A549 (cell line): ENCODE data around the gene DOCK6. TPM values are rescaled to one million over a fixed set of nuclear protein-coding genes. Genes with fewer than 3 reads are reported as not detected.

Source experiments
- ATAC-seq, 2 experiments: fragments of 200-7000 bp in 1 of 2; fragments of >200 bp in 1 of 2; cut with Nextera tagmentation in 1 of 2; cut with Tn5 transposase in 1 of 2; 3 replicates each; pipeline versions ENCODE4 v1.8.0 to v1.9.1; 2018 to 2020; ENCODE audit warnings: mild to moderate bottlenecking in 1 of 2, moderate library complexity in 1 of 2
- CTCF ChIA-PET: fragments of 300-600 bp; sonication (Branson Sonifier 250); formaldehyde crosslinking; extraction: SDS; loops from one replicate; lab custom pipeline; 2021; ENCODE audit warnings: antibody characterized with exemption, inconsistent platforms; lab: Yijun Ruan, JAX
- POLR2A ChIA-PET: fragments of 350-600 bp; formaldehyde crosslinking; extraction: SDS; loops from one replicate; lab custom pipeline; 2021; ENCODE audit warnings: antibody characterized with exemption, inconsistent platforms; lab: Yijun Ruan, JAX
- DNase-seq, 2 experiments: peaks; one replicate each; pipeline versions ENCODE4 v3.0.0 to v3.0.0-alpha.2; 2011 to 2016; ENCODE audit warnings: low read depth in 1 of 2, low spot score in 1 of 2
- FAIRE-seq: peaks from 2 replicates; lab custom pipeline; 2011; peaks lifted over from hg19 to GRCh38; lab: Jason Lieb, UNC
- H3K27ac ChIP-seq, 2 experiments: fragments of >200 bp; sonication (Bioruptor Twin); formaldehyde crosslinking; 3 replicates each; pipeline ENCODE4 v1.5.1; 2016 to 2017
- H3K4me1 ChIP-seq: fragments of >200 bp; sonication (Bioruptor Twin); formaldehyde crosslinking; 3 replicates; pipeline ENCODE4 v1.6.1; 2016
- H3K4me2 ChIP-seq: fragments of >200 bp; sonication (Bioruptor Twin); formaldehyde crosslinking; 3 replicates; pipeline ENCODE4 v1.6.1; 2016
- H3K4me3 ChIP-seq: fragments of >200 bp; sonication (Bioruptor Twin); formaldehyde crosslinking; 3 replicates; pipeline ENCODE4 v1.5.1; 2016
- H3K9me3 ChIP-seq: fragments of >200 bp; sonication (Bioruptor Twin); formaldehyde crosslinking; 3 replicates; pipeline ENCODE4 v1.6.1; 2016
- ATOH8 ChIP-seq: fragments of 250-450 bp; sonication (Bioruptor Pico); IDR thresholded peaks from 2 replicates; pipeline ENCODE4 v1.5.0; 2020; ENCODE audit warnings: low read depth, mild to moderate bottlenecking, moderate library complexity
- BCL3 ChIP-seq: fragments of >200 bp; sonication (Bioruptor Twin); formaldehyde crosslinking; IDR thresholded peaks from 3 replicates; pipeline ENCODE4 v1.6.1; 2016
- CBX2 ChIP-seq: fragments of 200-600 bp; sonication (generic); IDR thresholded peaks from 2 replicates; pipeline ENCODE4 v1.6.1; 2016; ENCODE audit warnings: low read depth, mild to moderate bottlenecking, borderline replicate concordance
- CBX8 ChIP-seq: fragments of 200-600 bp; sonication (generic); IDR thresholded peaks from 2 replicates; pipeline ENCODE4 v1.6.1; 2016
- CEBPB ChIP-seq, 2 experiments: fragments of >200 bp in 1 of 2; sonication (Bioruptor Twin) in 1 of 2; formaldehyde crosslinking in 1 of 2; IDR thresholded peaks; 2 replicates each; pipeline ENCODE4 v1.6.1; 2012 to 2016
- CHD2 ChIP-seq: fragments of 150-350 bp; IDR thresholded peaks from 2 replicates; pipeline ENCODE4 v1.6.1; 2014; ENCODE audit warnings: low read length; ENCODE audit not compliant: partially characterized antibody
- CHD4 ChIP-seq: fragments of 200-600 bp; sonication (generic); IDR thresholded peaks from 2 replicates; pipeline ENCODE4 v1.6.1; 2016; ENCODE audit warnings: antibody characterized with exemption, mild to moderate bottlenecking, borderline replicate concordance
- CTCF ChIP-seq: fragments of >200 bp; sonication (Bioruptor Twin); formaldehyde crosslinking; IDR thresholded peaks from 3 replicates; pipeline ENCODE4 v1.5.1; 2016
- E2F6 ChIP-seq: IDR thresholded peaks from 2 replicates; pipeline ENCODE4 v1.6.1; 2012; ENCODE audit warnings: low read depth, borderline replicate concordance
- EP300 ChIP-seq, 2 experiments: fragments of >200 bp; sonication (Bioruptor Twin); formaldehyde crosslinking; IDR thresholded peaks; 2 replicates in 1 of 2; 3 replicates in 1 of 2; pipeline ENCODE4 v1.6.1; 2016 to 2017
- ESRRA ChIP-seq: fragments of 150-350 bp; IDR thresholded peaks from 2 replicates; pipeline ENCODE4 v1.6.1; 2014; ENCODE audit warnings: mild to moderate bottlenecking, low read length, borderline replicate concordance
- FOSB ChIP-seq: fragments of 250-450 bp; sonication (Bioruptor Pico); IDR thresholded peaks from 2 replicates; pipeline ENCODE4 v1.5.0; 2020; ENCODE audit warnings: mild to moderate bottlenecking, moderate library complexity
- FOSL2 ChIP-seq, 2 experiments: fragments of 450-650 bp in 1 of 2; fragments of >200 bp in 1 of 2; sonication (Bioruptor Twin) in 1 of 2; formaldehyde crosslinking; IDR thresholded peaks; 2 replicates each; pipeline versions ENCODE4 v1.5.0 to v1.6.1; 2016 to 2020; ENCODE audit warnings: mild to moderate bottlenecking in 1 of 2, moderate library complexity in 1 of 2
- FOXS1 ChIP-seq: fragments of 250-450 bp; sonication (Bioruptor Pico); IDR thresholded peaks from 2 replicates; pipeline ENCODE4 v1.5.0; 2020; ENCODE audit warnings: mild to moderate bottlenecking, moderate library complexity
- GATA3 ChIP-seq: IDR thresholded peaks from 2 replicates; pipeline ENCODE4 v1.6.1; 2012; ENCODE audit warnings: borderline replicate concordance
- HEYL ChIP-seq: fragments of 250-450 bp; sonication (Bioruptor Pico); IDR thresholded peaks from 2 replicates; pipeline ENCODE4 v1.8.0; 2021; ENCODE audit warnings: mild to moderate bottlenecking, moderate library complexity
- HMGXB4 ChIP-seq: fragments of 250-450 bp; sonication (Bioruptor Pico); IDR thresholded peaks from 2 replicates; pipeline ENCODE4 v1.5.0; 2021; ENCODE audit warnings: mild to moderate bottlenecking, moderate library complexity, borderline replicate concordance
- HOXB13 ChIP-seq: fragments of 250-450 bp; sonication (Bioruptor Pico); IDR thresholded peaks from 2 replicates; pipeline ENCODE4 v1.5.0; 2020; ENCODE audit warnings: low read depth, mild to moderate bottlenecking, moderate library complexity
- JUN ChIP-seq, 2 experiments: fragments of >200 bp; sonication (Bioruptor Twin); formaldehyde crosslinking; IDR thresholded peaks; 2 replicates in 1 of 2; 3 replicates in 1 of 2; pipeline ENCODE4 v1.6.1; 2016 to 2017
- KDM1A ChIP-seq: fragments of 200-600 bp; sonication (generic); IDR thresholded peaks from 2 replicates; pipeline ENCODE4 v1.6.1; 2016; ENCODE audit warnings: low read depth, mild to moderate bottlenecking
- KDM5A ChIP-seq: fragments of 200-600 bp; sonication (generic); IDR thresholded peaks from 2 replicates; pipeline ENCODE4 v1.6.1; 2016; ENCODE audit warnings: antibody characterized with exemption, mild to moderate bottlenecking
- MAFK ChIP-seq: fragments of 450-650 bp; IDR thresholded peaks from 2 replicates; pipeline ENCODE4 v1.6.1; 2014; ENCODE audit not compliant: partially characterized antibody
- NFE2L2 ChIP-seq: fragments of 150-350 bp; conservative IDR thresholded peaks from 2 replicates; pipeline ENCODE4 v1.6.1; 2014; ENCODE audit warnings: low read length
- NR3C1 ChIP-seq: fragments of >200 bp; sonication (Bioruptor Twin); formaldehyde crosslinking; IDR thresholded peaks from 3 replicates; pipeline ENCODE4 v1.6.1; 2017
- POLR2A ChIP-seq: IDR thresholded peaks from 2 replicates; pipeline ENCODE4 v1.6.1; 2012; ENCODE audit warnings: mild to moderate bottlenecking, low read length
- RAD21 ChIP-seq, 2 experiments: fragments of >200 bp in 1 of 2; sonication (Bioruptor Twin) in 1 of 2; formaldehyde crosslinking in 1 of 2; IDR thresholded peaks in 1 of 2; conservative IDR thresholded peaks in 1 of 2; 2 replicates in 1 of 2; 3 replicates in 1 of 2; pipeline ENCODE4 v1.6.1; 2012 to 2018; ENCODE audit warnings: inconsistent platforms in 1 of 2
- SMC3 ChIP-seq: fragments of >200 bp; sonication (Bioruptor Twin); formaldehyde crosslinking; IDR thresholded peaks from 3 replicates; pipeline ENCODE4 v1.6.1; 2018; ENCODE audit warnings: inconsistent platforms
- SREBF2 ChIP-seq: fragments of 450-650 bp; IDR thresholded peaks from 2 replicates; pipeline ENCODE4 v1.6.1; 2014; ENCODE audit warnings: mild to moderate bottlenecking, moderate library complexity
- TP53 ChIP-seq: fragments of 250-450 bp; sonication (Bioruptor Pico); IDR thresholded peaks from 2 replicates; pipeline ENCODE4 v1.5.0; 2021; ENCODE audit warnings: mild to moderate bottlenecking, moderate library complexity
- USF2 ChIP-seq: fragments of 450-650 bp; IDR thresholded peaks from 2 replicates; pipeline ENCODE4 v1.6.1; 2014; ENCODE audit warnings: antibody characterized with exemption
- ZC3H11A ChIP-seq: fragments of 450-650 bp; IDR thresholded peaks from 2 replicates; pipeline ENCODE4 v1.6.1; 2014; ENCODE audit warnings: antibody characterized with exemption, mild to moderate bottlenecking
- ZFP36 ChIP-seq: fragments of 450-650 bp; IDR thresholded peaks from 2 replicates; pipeline ENCODE4 v1.6.1; 2014; ENCODE audit warnings: borderline replicate concordance; ENCODE audit not compliant: partially characterized antibody
- ZNF302 ChIP-seq: fragments of 250-450 bp; sonication (Bioruptor Pico); IDR thresholded peaks from 2 replicates; pipeline ENCODE4 v1.9.0; 2021; ENCODE audit warnings: inconsistent platforms, mild to moderate bottlenecking, moderate library complexity
- ZSCAN20 ChIP-seq: fragments of 250-450 bp; sonication (Bioruptor Pico); IDR thresholded peaks from 2 replicates; pipeline ENCODE4 v1.8.0; 2022; ENCODE audit warnings: mild to moderate bottlenecking, moderate library complexity
- WGBS: methylation state at CpG from one replicate; pipeline ENCODE4 v1.1.6; 2017; ENCODE audit errors: missing lambda C conversion rate; 5-methylcytosine and 5-hydroxymethylcytosine counted together
- polyA plus RNA-seq, 4 experiments: library from polyadenylated mRNA; depleted of rRNA in 3 of 4; stranded (reverse); fragments of >200 nt; fragmentation: RNase III in 1 of 4; extraction: RNeasy Plus Mini Kit Qiagen cat#74134 plus additional on column Dnase treatment in 1 of 4; gene quantifications; 2 replicates in 3 of 4; 3 replicates in 1 of 4; pipeline ENCODE4 v1.2.3, GENCODE V29; 2011 to 2017

The DOCK6 gene
- polyA plus RNA-seq, 2 of the 4 experiments (the other 2 are of a cell fraction) = 7.6 to 8.0 TPM

- Histone ChIP-seq H3K4me3 (peak within 1 kb of the TSS; percentile 66), H3K4me1 (peaks cover 37% of the 10 kb centered on the region), H3K27ac (peak within 1 kb of the TSS; percentile 92 to 98), H3K4me2 (peak within 1 kb of the TSS; percentile 78), H3K9me3 (no peaks in the 10 kb centered on the region)
- ATAC-seq = peak; percentile 84 to 86
- ChIA-PET POLR2A (interaction anchor here (0.5 to 1.7 kb wide), 3 partner anchors 21 to 59 kb away, joined by 3 to 8 read pairs (median 7); no protein-coding TSS in a partner anchor), CTCF (interaction anchor here (0.6 to 6.4 kb wide), 6 partner anchors 10 to 256 kb away, joined by 3 to 40 read pairs (median 5); no protein-coding TSS in a partner anchor)
- WGBS = 0% methylated on average over 1 of the region's 78 CpGs
- peak; percentile 75 to 77 for DNase-seq
- no peak for FAIRE-seq
- TF ChIP-seq JUN (IDR thresholded peaks at IDR 0.05) (peak; percentile 82 to 83; a peak in 4 of 5 replicates), FOXS1 (no peak), SMC3 (peak; percentile 28; the same call in 2 of the 3 replicates), CEBPB (IDR thresholded peaks at IDR 0.05) (no peak), RAD21 (conservative IDR thresholded peaks at IDR 0.05 in 1 of 2, IDR thresholded peaks at IDR 0.05 in 1 of 2) (no peak), SREBF2 (no peak), ZC3H11A (no peak), BCL3 (no peak), HOXB13 (CRISPR knock-in tag) (no peak), ZNF302 (CRISPR knock-in tag) (no peak), ESRRA (no peak), FOSL2 (IDR thresholded peaks at IDR 0.05) (no peak), FOSL2 (CRISPR knock-in tag; IDR thresholded peaks at IDR 0.05) (no peak), CBX2 (no peak), ZFP36 (no peak), CHD4 (no peak), TP53 (no peak), POLR2A (peak; percentile 60), HMGXB4 (CRISPR knock-in tag) (no peak), ZSCAN20 (CRISPR knock-in tag) (no peak), ATOH8 (no peak), GATA3 (peak; percentile 32; the same call in 1 of the 2 replicates), E2F6 (no peak), KDM5A (no peak), USF2 (no peak), CHD2 (no peak), NFE2L2 (no peak), EP300 (IDR thresholded peaks at IDR 0.05) (peak in 1 of 2 experiments; percentile 36; a peak in 2 of 5 replicates), HEYL (CRISPR knock-in tag) (no peak), MAFK (no peak), CTCF (peak; percentile 5; the same call in 1 of the 3 replicates), FOSB (no peak), KDM1A (peak; percentile 97), CBX8 (no peak), NR3C1 (no peak)
These were observed 64.8 kb downstream of the DOCK6 start, which contains the start of gene KANK2 for GRCh38 chr19:11197291-11198174. Gene KANK2 (minus strand): TSS chr19:11197545. CDS start chr19:11194511, 3,034 bp downstream.
